Activated B cell treated with CpG ODN at 0.5 μM for 24 hours (primary cell): ENCODE measurements around the gene CENPN. TPM values are rescaled to one million over a fixed set of nuclear protein-coding genes. Genes with fewer than 3 reads are reported as not detected.

ENCODE experiments used
- ATAC-seq: fragments of 200-7000 bp; cut with Tn5 transposase; one replicate; pipeline ENCODE4 v1.10.0; 2021; ENCODE audit warnings: low read depth, mild to moderate bottlenecking, moderate library complexity
- CTCF ChIA-PET: fragments of 350-600 bp; sonication (Branson Sonifier 250); formaldehyde crosslinking; loops from one replicate; lab custom pipeline; 2021; ENCODE audit warnings: antibody characterized with exemption; lab: Charles Lee
- POLR2A ChIA-PET: fragments of 350-600 bp; sonication (Branson Sonifier 250); formaldehyde crosslinking; loops from one replicate; lab custom pipeline; 2021; ENCODE audit warnings: antibody characterized with exemption; lab: Charles Lee
- DNase-seq: peaks from one replicate; pipeline ENCODE4 v3.0.0; 2022
- H3K27ac Mint-ChIP-seq: one replicate; pipeline ENCODE4 v1.8.0; 2020; ENCODE audit warnings: mixed read lengths
- H3K27me3 Mint-ChIP-seq: one replicate; pipeline ENCODE4 v1.8.0; 2021; ENCODE audit warnings: mixed read lengths
- H3K36me3 Mint-ChIP-seq: one replicate; pipeline ENCODE4 v1.8.0; 2021; ENCODE audit warnings: low read depth, mixed read lengths
- H3K4me1 Mint-ChIP-seq: one replicate; pipeline ENCODE4 v1.8.0; 2021; ENCODE audit warnings: mixed read lengths
- H3K4me3 Mint-ChIP-seq: one replicate; pipeline ENCODE4 v1.8.0; 2020; ENCODE audit warnings: mild to moderate bottlenecking, mixed read lengths
- H3K9me3 Mint-ChIP-seq: one replicate; pipeline ENCODE4 v1.8.0; 2020; ENCODE audit warnings: mixed read lengths
- CTCF ChIP-seq: fragments of 200-600 bp; IDR thresholded peaks from one replicate; pipeline ENCODE4 v1.8.0; 2022; ENCODE audit warnings: antibody characterized with exemption, mild to moderate bottlenecking
- intact Hi-C: fragments of 100-400 bp; cut with micrococcal nuclease; formaldehyde crosslinking; loops from one replicate; pipeline ENCODE4 v1.15.1; 2024
- total RNA-seq: library from RNA; stranded (reverse); gene quantifications from 2 replicates; pipeline ENCODE4 v1.2.3, GENCODE V29; 2022

The CENPN gene
- total RNA-seq, 1 donor from 2014 or later = 5.9 TPM

- DNase-seq (no peak), ATAC-seq (no peak)
- no peak for TF ChIP-seq CTCF
- no peaks in the 10 kb centered on the region for H3K9me3 Mint-ChIP-seq
- no peaks in the 10 kb centered on the region for H3K4me1 Mint-ChIP-seq
- CTCF ChIA-PET = interaction anchor here (0.7 kb wide), 1 partner anchor 51 kb away, joined by 3 read pairs; the partner anchor contains the start of gene ATMIN
- no peak overlapping the region for H3K27ac Mint-ChIP-seq
- H3K4me3 Mint-ChIP-seq = no peak overlapping the region
- POLR2A ChIA-PET = no interaction called here
- peaks cover 29% of the 10 kb centered on the region for H3K36me3 Mint-ChIP-seq
- intact Hi-C loops = no loop called here
- no peaks in the 10 kb centered on the region for H3K27me3 Mint-ChIP-seq
Observed at GRCh38 chr16:80984124-80984892, 22.7 kb upstream of the CENPN start.

- no peaks in the 10 kb centered on the region for H3K9me3 Mint-ChIP-seq
- intact Hi-C loops = no loop called here
- no peak for DNase-seq
- no peak for ATAC-seq
- ChIA-PET POLR2A (no interaction called here), CTCF (no interaction called here)
- no peak for TF ChIP-seq CTCF
- H3K4me1 Mint-ChIP-seq = no peaks in the 10 kb centered on the region
- no peaks in the 10 kb centered on the region for H3K27me3 Mint-ChIP-seq
- H3K27ac Mint-ChIP-seq = no peak overlapping the region
- no peak overlapping the region for H3K4me3 Mint-ChIP-seq
- peaks cover 29% of the 10 kb centered on the region for H3K36me3 Mint-ChIP-seq
Observed at GRCh38 chr16:80985611-80986010, 21.4 kb upstream of the CENPN start.

GRCh38 chr16:80986557-80986956, 20.5 kb upstream of the CENPN start:
- Mint-ChIP-seq H3K27ac (no peak overlapping the region), H3K36me3 (peaks cover 32% of the 10 kb centered on the region), H3K4me1 (no peaks in the 10 kb centered on the region), H3K4me3 (no peak overlapping the region), H3K27me3 (no peaks in the 10 kb centered on the region), H3K9me3 (no peaks in the 10 kb centered on the region)
- no peak for TF ChIP-seq CTCF
- ATAC-seq (no peak), DNase-seq (no peak)
- ChIA-PET CTCF (no interaction called here), POLR2A (no interaction called here)
- intact Hi-C loops = no loop called here

GRCh38 chr16:80988756-80989155, 18.3 kb upstream of the CENPN start:
- Mint-ChIP-seq H3K4me3 (no peak overlapping the region), H3K27ac (no peak overlapping the region), H3K9me3 (no peaks in the 10 kb centered on the region), H3K27me3 (no peaks in the 10 kb centered on the region), H3K36me3 (peaks cover 35% of the 10 kb centered on the region), H3K4me1 (peaks cover 2% of the 10 kb centered on the region)
- ChIA-PET CTCF (no interaction called here), POLR2A (no interaction called here)
- no peak for ATAC-seq
- DNase-seq = no peak
- intact Hi-C loops = no loop called here
- no peak for TF ChIP-seq CTCF

- no peak overlapping the region for H3K27ac Mint-ChIP-seq
- H3K36me3 Mint-ChIP-seq = peaks cover 36% of the 10 kb centered on the region
- peaks cover 4% of the 10 kb centered on the region for H3K4me1 Mint-ChIP-seq
- no peak for TF ChIP-seq CTCF
- intact Hi-C loops = no loop called here
- ATAC-seq (no peak), DNase-seq (no peak)
- CTCF ChIA-PET = no interaction called here
- no peaks in the 10 kb centered on the region for H3K9me3 Mint-ChIP-seq
- POLR2A ChIA-PET = no interaction called here
- no peaks in the 10 kb centered on the region for H3K27me3 Mint-ChIP-seq
- H3K4me3 Mint-ChIP-seq = no peak overlapping the region
Observed at GRCh38 chr16:80989801-80990200, 17.2 kb upstream of the CENPN start.
